ENCODE measurements around the gene ATRN.

The ATRN gene

DNA sequence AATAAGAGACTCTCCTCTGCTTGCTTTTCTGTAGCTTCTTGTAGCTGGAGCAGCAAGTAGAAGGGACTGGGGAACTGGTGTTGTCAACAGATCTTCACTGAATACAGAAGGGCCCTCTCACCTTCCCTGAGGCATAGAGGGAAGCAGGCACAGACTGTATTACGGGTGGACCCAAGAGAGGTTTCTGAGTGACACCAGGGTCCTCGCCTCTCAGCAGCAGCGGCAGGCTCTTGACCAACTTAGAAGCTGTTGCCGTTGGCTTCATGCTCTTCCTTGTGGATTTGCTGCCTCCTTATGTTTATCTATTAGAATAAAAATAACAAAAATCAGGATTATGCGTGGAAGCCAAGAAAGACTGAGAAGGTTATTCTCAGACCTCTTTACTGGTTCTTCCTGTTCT lies 160.7 kb downstream of the ATRN start:
- DNase-seq = no peak

DNA sequence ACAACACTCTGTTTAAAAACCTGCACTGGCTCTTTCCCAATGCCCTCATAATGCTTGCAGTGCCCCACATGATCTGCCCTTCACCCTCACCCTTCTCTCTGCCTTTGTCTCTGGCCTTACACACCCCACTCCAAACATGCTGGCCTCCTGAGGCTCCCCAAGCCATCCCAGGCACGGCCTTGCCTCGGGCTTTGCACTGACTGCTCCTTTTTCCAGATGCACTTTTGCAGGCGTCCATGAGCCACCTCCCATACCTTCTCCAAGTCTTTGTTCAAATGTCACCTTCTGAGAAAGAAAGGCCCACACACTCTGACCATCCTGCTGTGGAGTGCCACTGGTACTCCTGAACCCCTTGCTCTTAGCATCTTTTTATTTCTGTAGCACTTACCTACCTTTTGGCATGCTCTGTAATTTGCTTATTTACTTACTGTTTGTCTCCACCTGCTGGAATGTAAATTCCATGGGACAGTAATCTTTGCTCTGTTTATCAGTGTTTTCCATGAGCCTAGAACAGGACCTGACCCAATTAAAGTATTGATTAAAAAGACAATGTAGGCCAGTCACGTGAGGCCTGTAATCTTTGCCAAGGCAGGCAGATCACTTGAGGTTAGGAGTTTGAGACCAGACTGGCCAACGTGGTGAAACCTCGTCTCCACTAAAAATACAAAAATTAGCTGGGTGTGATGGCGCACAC lies 161.6 kb downstream of the ATRN start:
- DNase-seq = no peak

DNA sequence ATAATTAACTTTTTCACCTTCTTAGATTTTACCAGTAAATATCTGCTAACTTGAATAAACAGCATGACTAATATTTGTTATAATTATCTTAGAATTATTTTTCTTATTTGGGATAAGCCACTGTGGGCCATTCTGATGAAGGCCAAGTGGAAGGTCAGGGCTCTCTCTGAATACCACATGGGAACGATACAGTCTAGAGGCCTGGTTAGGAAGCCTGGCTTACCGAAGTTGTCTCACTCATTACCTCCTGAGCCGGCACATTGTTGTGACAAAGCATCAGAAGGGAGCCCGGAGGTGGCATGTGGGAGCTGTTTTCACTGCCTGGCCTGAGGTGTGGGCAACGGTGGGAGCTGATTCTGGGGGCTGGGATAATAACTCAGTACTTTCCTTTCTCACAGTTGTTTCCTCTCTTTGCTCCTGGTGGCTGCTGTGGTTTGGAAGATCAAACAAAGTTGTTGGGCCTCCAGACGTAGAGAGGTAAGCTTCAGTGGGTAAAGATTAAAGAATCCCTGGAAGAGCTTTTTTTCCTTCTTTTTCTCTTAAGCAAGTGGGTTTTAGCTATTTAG lies 163.2 kb downstream of the ATRN start:
- DNase-seq = no peak

DNA sequence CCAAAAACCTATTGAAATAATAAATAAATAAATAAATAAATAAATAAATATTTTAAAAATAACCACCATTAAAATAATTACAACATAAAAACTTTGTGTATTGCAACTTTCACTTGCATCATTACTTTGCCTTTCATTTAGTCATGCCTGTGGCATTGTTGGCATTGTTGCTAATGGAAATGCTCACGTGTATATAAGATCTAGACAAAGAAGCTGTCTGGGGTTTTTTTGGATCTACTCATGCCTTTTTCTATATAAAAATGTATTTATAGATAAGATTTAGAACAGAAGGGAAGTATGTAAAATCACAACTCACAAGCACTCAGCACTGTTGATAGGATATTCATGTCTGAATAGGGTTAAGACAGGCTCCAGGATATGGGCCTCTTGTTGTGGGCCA lies 164.5 kb downstream of the ATRN start:
- no peak for DNase-seq

DNA sequence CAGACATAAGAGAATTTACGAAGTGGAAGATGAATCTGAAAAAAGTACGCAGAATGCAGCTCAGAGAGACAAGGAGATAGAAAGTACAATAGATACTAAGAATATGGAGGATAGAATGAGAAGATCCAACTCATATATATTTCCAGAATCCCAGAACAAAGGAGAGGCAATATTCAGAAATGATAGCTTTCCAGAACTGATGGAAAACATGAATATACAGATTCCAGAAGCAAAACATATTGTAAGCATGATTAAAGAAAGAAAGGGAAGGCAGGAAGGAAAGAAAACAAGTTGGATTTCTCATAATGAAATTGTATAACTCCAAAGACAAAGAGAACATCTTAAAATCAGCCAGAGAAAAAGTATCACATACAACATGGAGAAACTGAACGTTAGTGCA lies 169.4 kb downstream of the ATRN start:
- no peak for DNase-seq

DNA sequence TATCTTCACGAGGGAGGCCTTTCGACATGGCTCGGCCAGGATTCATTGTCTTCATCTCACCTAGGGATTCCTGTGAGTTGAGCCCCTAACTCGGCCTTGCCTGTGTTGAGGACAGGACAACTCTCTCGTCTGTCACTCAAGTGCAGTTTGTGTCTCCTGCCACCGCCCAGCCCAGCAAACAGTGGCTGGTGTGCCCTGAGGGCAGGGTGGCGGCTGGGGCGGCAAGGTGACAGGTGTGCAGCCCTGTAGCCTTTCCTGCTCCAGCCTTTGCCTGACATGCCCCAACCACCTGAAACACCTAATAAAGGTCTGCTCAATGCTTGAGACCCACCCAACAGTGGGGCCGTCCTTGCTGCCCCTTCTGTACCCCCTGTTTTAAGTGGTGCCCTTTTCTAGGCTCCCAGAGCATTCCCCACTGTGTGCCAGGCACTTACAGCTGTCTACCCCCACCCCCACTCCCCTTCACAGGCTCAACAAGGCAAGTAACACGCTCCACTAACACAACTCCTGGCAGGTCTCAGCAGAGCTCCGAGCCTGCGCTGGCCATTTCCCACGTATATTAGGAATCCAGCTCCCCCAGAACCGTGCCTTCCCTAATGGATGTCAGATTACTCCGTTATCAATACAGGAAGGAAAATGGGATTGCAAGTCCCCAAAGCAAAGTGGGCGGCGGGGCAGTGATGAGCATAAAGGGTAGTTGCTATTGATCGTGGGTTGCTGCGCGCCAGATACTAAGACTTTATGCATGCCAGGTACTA lies 174.7 kb downstream of the ATRN start:
- no peak for DNase-seq

DNA sequence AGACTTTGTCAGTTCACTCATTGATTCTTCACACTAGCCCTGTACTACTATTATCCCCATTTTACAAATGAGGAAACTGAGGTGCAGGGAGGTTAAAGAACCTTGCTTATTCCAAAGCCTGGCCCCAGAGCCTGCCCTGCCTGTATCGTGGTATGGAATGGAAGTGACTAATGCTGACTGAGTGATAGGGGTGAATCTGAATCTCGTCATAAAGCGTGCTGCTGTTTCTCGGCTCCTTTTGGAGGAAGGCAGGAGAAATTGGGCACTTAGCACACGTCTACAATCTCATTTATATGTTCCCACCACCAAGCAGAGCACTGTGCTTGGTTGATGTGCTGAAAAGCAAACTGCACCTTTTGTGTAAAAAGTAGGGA lies 175.2 kb downstream of the ATRN start:
- no peak for DNase-seq

DNA sequence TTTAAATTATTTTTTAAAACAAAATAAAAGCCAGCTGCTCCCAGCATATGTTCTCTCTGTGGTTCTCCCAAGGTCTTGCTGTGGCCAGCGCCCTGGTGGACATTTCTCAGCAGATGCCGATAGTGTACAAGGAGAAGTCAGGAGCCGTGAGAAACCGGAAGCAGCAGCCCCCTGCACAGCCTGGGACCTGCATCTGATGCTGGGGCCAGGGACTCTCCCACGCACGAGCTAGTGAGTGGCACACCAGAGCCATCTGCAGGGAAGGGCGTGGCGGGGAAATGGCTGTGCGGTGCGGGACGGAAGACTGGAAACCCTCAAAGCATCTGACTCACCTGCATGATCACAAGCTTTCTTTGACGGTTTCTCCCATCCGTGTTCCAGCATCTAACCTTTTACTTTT lies 175.8 kb downstream of the ATRN start:
- DNase-seq = no peak

DNA sequence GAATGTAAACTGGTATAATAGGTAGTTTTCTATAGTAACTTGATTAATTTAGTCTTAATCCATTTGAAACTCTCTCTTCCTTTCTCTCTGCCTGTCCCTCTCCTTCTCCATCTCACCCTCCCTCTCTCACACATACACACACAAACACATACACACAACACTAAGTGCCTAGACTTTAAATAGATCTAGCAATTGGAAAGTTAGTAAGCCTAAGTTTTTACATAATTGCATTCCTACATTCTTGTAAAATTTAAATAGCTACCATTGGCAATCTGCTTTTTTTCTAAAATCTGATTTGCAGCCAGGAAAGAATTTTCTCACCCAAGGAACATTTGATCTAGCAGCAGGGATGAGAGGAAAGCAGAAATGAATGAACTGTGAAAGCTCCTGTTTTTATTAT lies 176.7 kb downstream of the ATRN start:
- DNase-seq = no peak

DNA sequence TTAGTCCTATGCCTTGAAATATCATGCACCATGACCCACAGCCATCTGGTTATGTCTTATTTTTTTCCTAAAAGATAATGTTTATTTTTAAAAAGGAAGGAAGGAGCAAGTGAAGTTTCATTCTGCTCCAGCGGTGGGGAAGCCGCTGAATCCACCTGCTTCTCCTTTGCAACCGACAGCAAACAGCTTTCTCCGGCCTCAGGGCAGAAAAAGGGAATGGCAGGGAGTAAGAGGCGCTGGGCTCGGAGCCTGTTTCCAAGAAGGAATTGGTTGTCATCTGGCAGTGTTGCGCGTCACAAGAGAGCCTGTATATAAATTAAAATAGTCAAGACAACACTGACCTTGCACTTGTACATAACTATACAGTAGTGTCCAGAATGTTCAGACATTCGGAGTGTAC lies 178.1 kb downstream of the ATRN start:
- no peak for DNase-seq

DNA sequence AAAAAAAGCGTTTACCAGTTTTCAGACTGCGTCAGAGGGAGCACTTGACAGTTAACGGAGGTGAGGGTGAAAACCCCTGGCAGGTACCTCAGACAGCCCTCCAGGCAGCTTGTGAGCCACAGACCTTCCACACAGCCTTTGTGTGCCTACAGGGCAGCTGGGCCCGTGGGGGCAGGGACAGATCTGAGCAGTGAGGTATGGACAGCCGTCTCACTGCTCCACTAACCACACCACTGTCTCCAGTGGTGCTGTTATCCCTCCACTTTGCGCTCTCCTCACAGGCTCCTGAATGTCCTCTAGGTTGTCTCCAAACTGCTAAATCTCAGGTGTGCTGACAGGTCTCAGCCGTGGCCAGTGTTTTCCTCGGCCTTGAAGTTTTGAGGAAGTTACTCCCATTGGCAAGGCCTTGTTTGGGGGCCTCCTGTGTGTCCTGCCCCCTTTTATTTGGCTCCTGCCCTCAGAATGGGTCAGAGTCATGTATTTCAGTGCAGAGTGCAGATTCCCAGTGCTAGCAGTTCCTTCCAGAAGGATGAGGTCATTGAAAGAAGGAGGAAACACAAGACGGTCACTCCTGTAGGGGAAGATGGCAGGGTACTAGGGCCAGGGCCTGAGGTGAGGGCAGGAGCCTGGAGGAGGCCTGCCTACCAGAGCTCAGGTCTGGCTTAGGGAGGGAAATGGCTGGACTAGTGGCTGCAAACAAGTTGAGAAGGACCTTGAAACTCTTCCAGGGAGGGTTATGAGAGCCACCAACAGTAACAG lies 180.6 kb downstream of the ATRN start:
- no peak for DNase-seq

DNA sequence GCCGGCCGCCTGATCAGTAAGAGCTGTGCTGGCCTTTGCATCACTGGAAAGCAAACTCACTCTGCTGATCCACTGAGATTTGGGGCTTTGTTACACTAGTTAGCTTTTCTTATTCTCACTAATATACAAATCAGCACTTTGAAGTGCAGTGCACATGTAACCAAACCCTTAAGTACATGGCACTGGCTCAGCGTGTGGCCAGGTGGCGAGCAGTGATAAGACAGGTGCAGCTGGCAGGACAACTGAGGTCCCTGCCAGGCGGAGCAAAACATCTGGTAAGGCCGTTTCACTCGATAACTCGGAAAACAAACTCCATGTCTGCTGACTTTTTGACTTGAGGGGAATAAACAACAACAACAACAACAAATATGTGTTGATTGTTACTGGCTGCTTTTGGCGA lies 181.4 kb downstream of the ATRN start:
- no peak for DNase-seq

DNA sequence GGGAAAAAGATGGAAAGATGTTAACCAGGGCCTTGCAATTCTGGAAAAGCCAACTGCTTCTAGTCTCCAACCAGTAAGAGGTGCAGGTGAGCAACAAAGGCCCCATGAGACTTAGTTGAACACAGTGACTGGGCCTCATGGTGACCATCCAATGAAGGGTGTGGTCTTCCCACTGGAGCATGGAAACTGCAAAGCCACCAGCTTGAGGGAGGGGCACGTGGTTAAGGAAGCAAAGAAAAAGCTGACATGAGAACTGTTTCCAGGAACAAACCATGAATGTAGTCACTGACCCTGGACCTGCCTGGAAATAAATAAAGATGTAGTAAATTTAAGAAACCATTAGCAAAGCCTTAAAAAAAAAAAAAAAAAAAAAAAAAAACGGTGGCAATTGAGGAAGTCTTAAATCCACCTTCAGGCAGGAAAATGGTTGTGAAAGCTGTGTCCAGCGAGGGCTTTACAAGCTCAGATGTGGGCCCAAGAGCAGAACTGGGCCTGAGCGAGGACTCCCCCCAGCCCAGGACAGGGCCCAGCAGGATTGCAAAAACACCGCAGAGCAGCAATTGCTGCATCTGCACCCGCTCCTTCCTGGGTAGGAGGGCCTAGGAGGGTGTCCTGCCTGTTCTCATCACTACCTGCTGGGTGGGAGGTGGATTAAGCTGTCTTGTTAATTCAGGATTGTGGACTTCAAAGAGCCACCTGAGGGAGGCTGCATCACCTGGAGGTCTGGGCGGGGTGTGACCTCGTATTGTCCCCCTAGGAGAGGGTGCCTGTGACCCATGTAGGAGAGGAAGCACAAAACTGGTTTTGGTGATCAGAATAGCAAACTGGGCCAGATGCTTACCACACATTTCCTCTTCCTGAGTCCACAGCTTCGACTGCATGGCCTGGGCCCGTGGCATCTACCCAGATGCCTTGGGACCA lies 182.1 kb downstream of the ATRN start:
- DNase-seq = no peak

DNA sequence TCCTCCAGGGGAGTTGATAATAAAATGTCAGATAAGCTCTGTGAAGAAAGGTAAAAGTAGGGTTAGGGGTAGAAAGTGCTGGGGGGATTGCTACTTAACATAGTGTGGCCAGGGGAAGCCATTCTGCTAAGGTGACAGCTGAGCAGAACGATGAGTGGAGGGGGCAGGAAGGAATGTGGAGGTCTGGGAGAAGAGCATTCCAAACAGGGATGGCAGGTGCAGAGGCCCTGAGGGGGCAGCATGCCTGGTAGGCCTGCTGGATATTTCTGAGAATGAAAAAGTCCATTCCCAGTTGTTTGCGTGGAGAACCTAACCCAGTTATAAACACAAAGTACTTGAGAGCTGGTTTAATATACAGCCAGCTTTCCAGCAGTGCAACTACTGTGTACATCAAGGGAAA lies 183.1 kb downstream of the ATRN start:
- no peak for DNase-seq

DNA sequence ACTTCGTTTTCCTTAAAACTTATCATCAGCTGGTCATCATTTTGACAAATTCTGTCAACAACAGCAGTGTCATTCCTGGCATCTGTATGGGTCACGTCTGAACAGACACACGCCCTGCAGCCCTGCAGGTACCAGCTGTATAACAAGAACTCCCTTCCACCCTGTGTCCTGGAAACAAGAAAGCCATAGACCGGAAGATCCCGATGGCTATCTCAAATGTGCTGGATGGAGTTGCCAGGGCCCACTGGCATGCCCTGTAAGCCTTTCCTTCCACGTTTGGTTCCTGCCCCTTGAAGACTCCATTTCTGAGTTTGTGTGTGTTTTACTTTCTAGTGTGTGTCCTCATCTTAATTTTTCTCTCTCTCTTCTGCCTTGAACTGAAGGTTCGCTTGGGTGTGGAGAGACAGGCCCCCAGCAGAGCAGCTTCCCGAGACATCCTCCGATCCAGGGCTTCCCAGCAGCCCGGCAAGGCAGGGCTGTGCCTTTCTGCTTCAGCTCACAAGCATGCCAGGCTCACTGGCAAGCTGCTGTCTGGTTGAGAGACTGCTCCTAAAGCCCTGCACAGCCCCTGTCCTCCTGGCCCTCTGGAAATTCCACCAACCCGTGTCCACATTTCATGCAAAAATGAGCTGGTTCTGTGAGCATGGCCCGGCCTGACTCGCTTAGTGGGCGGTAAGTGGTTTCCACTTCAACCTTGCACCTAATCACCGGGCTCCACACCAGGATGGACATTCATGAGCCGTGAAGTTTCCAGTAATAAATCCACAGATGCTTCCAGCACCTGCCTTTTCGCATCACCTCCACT lies 183.7 kb downstream of the ATRN start:
- no peak for DNase-seq

DNA sequence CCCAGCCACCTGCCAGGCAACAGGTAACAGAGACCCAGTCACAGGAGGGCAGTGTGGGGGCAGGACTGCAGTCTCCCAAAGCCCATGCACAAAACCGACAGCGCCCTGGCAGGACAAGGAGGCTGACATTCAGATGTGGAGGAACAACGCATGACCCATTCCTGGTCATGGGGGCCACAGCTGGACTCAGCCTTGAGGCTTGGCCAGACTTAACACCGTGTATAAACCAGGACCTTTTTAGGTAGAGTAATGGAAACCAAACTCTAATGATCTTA lies 184.2 kb downstream of the ATRN start:
- DNase-seq = no peak

DNA sequence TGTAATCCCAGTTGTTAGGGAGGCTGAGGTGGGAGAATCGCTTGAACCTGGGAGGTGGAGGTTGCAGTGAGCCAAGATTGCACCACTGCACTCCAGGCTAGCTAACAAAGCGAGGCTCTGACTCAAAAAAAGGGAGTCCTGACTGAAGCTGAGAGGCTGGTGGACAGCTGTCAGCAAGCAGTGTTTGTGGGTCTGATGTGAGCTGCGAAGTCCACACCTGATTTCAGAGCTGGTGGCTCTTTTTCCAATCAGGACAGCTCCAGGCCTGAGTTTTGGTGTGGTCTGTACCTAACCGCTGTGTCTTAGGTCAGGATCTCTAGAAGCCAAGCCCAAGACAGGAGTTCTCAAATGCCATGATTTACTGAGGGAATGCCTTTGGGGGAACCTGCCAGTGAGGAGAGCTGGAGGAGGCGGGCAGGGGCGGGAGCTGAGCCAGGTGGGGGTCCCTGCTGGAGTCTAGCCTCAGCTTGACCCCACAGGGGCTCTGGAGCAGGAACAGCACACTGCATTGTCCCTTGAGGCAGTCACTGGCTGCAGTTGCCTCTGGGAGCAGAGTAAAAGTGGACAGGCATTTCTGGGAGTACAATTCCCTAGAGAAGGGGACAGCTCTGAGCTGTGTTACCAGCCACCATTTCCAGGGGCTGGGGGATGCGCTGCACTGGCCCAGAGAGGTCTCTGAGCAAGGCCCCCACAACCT lies 187.3 kb downstream of the ATRN start:
- no peak for DNase-seq

DNA sequence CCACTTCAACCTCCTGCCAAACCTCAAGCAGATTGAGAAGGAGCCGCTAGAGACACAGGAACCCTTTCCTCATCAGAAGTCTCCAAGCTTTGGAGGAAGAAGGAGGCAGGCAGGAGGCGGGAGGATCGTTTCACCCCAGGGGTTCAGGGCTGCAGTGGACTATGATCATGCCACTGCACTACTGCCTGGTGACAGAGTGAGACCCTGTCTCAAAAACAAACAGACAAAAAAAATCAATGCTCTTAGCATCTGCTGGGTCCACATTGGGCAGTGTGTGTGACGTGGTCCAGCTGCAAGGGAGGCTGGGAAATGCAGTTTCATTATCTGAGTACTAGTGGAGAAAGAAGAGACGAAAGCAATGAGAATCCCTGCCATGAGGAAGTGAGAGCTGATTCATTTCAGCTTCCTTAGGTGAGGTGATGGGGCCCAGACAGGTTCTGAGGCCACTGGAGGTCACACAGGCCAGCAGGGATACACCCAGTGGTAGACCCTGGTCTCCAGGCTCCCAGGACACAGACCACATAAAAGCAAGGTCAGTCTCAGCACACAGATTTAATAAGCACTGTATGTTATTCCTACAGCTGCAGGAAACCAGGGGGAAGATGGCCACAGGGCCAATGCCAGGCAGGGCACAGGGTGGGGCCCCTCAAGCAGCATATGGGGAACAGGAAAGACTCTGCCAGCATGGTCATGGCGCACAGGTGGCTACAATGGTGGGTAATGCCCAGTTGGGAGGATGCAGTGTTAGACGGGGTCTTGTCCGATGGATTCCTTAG lies 188.1 kb downstream of the ATRN start:
- no peak for DNase-seq

DNA sequence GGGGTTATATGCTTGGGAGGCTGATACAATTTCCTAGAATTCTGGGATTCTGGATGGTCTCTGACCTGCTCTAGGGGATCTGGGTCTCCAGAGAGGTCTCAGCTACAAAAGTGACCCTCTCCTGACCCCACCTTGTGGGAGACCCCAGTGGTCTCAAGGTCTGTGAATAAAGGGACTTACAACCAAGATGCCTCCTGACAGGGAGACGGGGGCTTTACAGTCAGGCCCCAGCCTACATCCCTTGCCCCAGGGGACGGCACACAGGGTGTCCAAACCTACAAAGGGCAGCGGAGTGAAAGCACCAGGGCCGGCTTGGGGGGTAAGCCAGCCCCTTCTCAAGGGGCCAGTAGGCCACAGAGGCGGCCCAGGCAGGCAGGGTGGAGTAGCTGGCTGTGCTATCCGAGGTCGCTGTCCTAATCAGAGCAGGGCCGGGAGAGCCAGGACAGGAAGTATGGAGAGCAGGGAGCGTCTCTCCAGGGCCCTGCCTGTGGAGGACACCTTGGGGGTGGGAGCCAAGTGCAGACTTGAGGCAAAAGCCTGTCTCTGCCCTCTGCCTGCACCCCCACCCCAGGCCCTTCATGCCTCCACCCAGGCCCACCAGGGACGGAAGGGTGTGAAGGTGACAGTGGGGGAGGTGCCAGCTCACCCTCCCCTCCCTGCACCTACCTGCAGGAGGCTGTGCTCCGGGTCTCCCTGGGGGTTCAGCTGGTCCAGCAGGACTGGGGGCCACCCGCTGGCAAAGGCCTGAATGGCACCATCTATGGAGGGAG lies 188.9 kb downstream of the ATRN start:
- DNase-seq = no peak

Measured in NCI-H1048 (cell line).